ENCODE measurements around the gene ZNF341.
"Not testable (repeated sequence)": the region's sequence is repeated elsewhere in the genome, so short reads cannot be mapped to it uniquely, and the experiment has no call there.

The ZNF341 gene

GRCh38 chr20:33755936-33756490 is 24.2 kb downstream of the ZNF341 start:
- H3K27ac ChIP-seq (ENCODE audit: extremely low read depth, low read depth, low read length); H3K9me3 ChIP-seq (ENCODE audit: control insufficient read depth, insufficient read depth, low read depth, low read length); POLR2A ChIA-PET; H3K4me3 ChIP-seq (ENCODE audit: low read depth, low read length); H3K4me1 ChIP-seq (ENCODE audit: control insufficient read depth, insufficient read depth, low read length); CTCF ChIA-PET: not testable (repeated sequence)
- peaks cover 0 to 10% of the 10 kb centered on the region in 2 experiments; a peak in 1 of 3 replicates for H3K36me3 ChIP-seq (ENCODE audit: control insufficient read depth in 2 of 2, insufficient read depth in 1 of 2, low read length in 2 of 2)

GRCh38 chr20:33757046-33757445 is 25.2 kb downstream of the ZNF341 start:
- CTCF ChIA-PET: interaction anchor here (0.7 kb wide), 1 partner anchor 59 kb away, joined by 4 read pairs; no protein-coding TSS in a partner anchor

GRCh38 chr20:33757458-33757857 is 25.7 kb downstream of the ZNF341 start:
- TF ChIP-seq ZSCAN16 (tag by site-specific recombination; IDR thresholded peaks at IDR 0.05) (no peak), TRIM28 (IDR thresholded peaks at IDR 0.05; ENCODE audit: borderline replicate concordance, low read length) (peak; percentile 20; the same call in 1 of the 2 replicates), SP7 (tag by site-specific recombination; IDR thresholded peaks at IDR 0.05) (no peak), ZNF777 (tag by site-specific recombination; IDR thresholded peaks at IDR 0.05; ENCODE audit: borderline replicate concordance) (no peak), ZNF791 (tag by site-specific recombination; IDR thresholded peaks at IDR 0.05) (no peak), IKZF3 (tag by site-specific recombination; IDR thresholded peaks at IDR 0.05) (no peak), ZNF2 (tag by site-specific recombination; IDR thresholded peaks at IDR 0.05) (no peak), ZNF280D (tag by site-specific recombination; IDR thresholded peaks at IDR 0.05) (peak; percentile 91)
- ChIA-PET POLR2A (no interaction called here), CTCF (interaction anchor here (0.7 kb wide), 1 partner anchor 60 kb away, joined by 4 read pairs; no protein-coding TSS in a partner anchor)
- peaks cover 0 to 10% of the 10 kb centered on the region in 2 experiments; a peak in 1 of 3 replicates for H3K36me3 ChIP-seq (ENCODE audit: control insufficient read depth in 2 of 2, insufficient read depth in 1 of 2, low read length in 2 of 2)
- no peaks in the 10 kb centered on the region for H3K9me3 ChIP-seq (ENCODE audit: control insufficient read depth, insufficient read depth, low read depth, low read length)
- no peaks in the 10 kb centered on the region for H3K4me1 ChIP-seq (ENCODE audit: control insufficient read depth, insufficient read depth, low read length)
- no peak overlapping the region for H3K27ac ChIP-seq (ENCODE audit: extremely low read depth, low read depth, low read length)
- no peak overlapping the region for H3K4me3 ChIP-seq (ENCODE audit: low read depth, low read length)

More at GRCh38 chr20:33757046-33757445, 25.2 kb downstream of the ZNF341 start:
- Histone ChIP-seq H3K27ac (ENCODE audit: extremely low read depth, low read depth, low read length) (no peak overlapping the region), H3K36me3 (ENCODE audit: control insufficient read depth in 2 of 2, insufficient read depth in 1 of 2, low read length in 2 of 2) (peaks cover 0 to 10% of the 10 kb centered on the region in 2 experiments; a peak in 1 of 3 replicates), H3K4me3 (ENCODE audit: low read depth, low read length) (no peak overlapping the region), H3K4me1 (ENCODE audit: control insufficient read depth, insufficient read depth, low read length) (no peaks in the 10 kb centered on the region), H3K9me3 (ENCODE audit: control insufficient read depth, insufficient read depth, low read depth, low read length) (no peaks in the 10 kb centered on the region)
- TF ChIP-seq ZNF624 (tag by site-specific recombination; IDR thresholded peaks at IDR 0.05): no peak
- TF ChIP-seq GLIS1 (tag by site-specific recombination; IDR thresholded peaks at IDR 0.05): no peak
- TF ChIP-seq ZBTB10 (tag by site-specific recombination; IDR thresholded peaks at IDR 0.05): no peak
- no peak for TF ChIP-seq ZNF623 (tag by site-specific recombination; IDR thresholded peaks at IDR 0.05)
- no peak for TF ChIP-seq ZNF19 (tag by site-specific recombination; IDR thresholded peaks at IDR 0.05; ENCODE audit: low read depth)
- TF ChIP-seq ZNF792 (tag by site-specific recombination; IDR thresholded peaks at IDR 0.05): no peak
- no peak for TF ChIP-seq MYNN (tag by site-specific recombination; IDR thresholded peaks at IDR 0.05; ENCODE audit: borderline replicate concordance)
- no peak for TF ChIP-seq PATZ1 (tag by site-specific recombination; IDR thresholded peaks at IDR 0.05)
- TF ChIP-seq ZNF473 (tag by site-specific recombination; IDR thresholded peaks at IDR 0.05): no peak
- no peak for TF ChIP-seq ZNF184 (tag by site-specific recombination; IDR thresholded peaks at IDR 0.05)
- no peak for TF ChIP-seq ZNF548 (tag by site-specific recombination; IDR thresholded peaks at IDR 0.05)
- no peak for TF ChIP-seq ZSCAN4 (tag by site-specific recombination; IDR thresholded peaks at IDR 0.05)
- TF ChIP-seq ZNF626 (tag by site-specific recombination; IDR thresholded peaks at IDR 0.05): no peak
- no peak for TF ChIP-seq ZNF302 (tag by site-specific recombination; IDR thresholded peaks at IDR 0.05; ENCODE audit: low read depth)
- TF ChIP-seq ZNF510 (tag by site-specific recombination; IDR thresholded peaks at IDR 0.05; ENCODE audit: insufficient replicate concordance): no peak
- no peak for TF ChIP-seq ZNF23 (tag by site-specific recombination; IDR thresholded peaks at IDR 0.05; ENCODE audit: borderline replicate concordance)
- TF ChIP-seq ZNF391 (tag by site-specific recombination; IDR thresholded peaks at IDR 0.05; ENCODE audit: borderline replicate concordance, low read depth): no peak
- POLR2A ChIA-PET: no interaction called here

Measured in HEK293 (cell line).